K562 (cell line): ENCODE results near the gene R3HDM1. TPM values are rescaled to one million over a fixed set of nuclear protein-coding genes. Genes with fewer than 3 reads are reported as not detected.

Source experiments
- CREB3L1 ChIP-seq: fragments of 450-650 bp; IDR thresholded peaks from 2 replicates; pipeline ENCODE4 v1.6.1; 2014; ENCODE audit warnings: low read depth, mild to moderate bottlenecking, moderate library complexity, borderline replicate concordance
- EHMT2 ChIP-seq: fragments of 450-650 bp; IDR thresholded peaks from 2 replicates; pipeline ENCODE4 v1.6.1; 2018; ENCODE audit warnings: antibody characterized with exemption
- ELF2 ChIP-seq: fragments of 250-450 bp; sonication (Bioruptor Pico); IDR thresholded peaks from 2 replicates; pipeline ENCODE4 v1.5.0; 2021; ENCODE audit warnings: mild to moderate bottlenecking
- ELF4 ChIP-seq: fragments of 450-650 bp; formaldehyde crosslinking; IDR thresholded peaks from 2 replicates; pipeline ENCODE4 v1.4.0; 2022; ENCODE audit warnings: missing genetic modification characterization
- HDAC8 ChIP-seq: fragments of 450-650 bp; IDR thresholded peaks from 2 replicates; pipeline ENCODE4 v1.6.1; 2016; ENCODE audit warnings: mild to moderate bottlenecking, missing genetic modification characterization, moderate library complexity, missing compliant biosample characterization
- HOXB6 ChIP-seq: fragments of 250-450 bp; sonication (Bioruptor Pico); IDR thresholded peaks from 2 replicates; pipeline ENCODE4 v1.5.1; 2022; ENCODE audit warnings: mild to moderate bottlenecking, borderline replicate concordance
- MECOM ChIP-seq: fragments of 250-450 bp; sonication (Bioruptor Pico); IDR thresholded peaks from 2 replicates; pipeline ENCODE4 v1.8.0; 2022; ENCODE audit warnings: inconsistent platforms
- MITF ChIP-seq: IDR thresholded peaks from 2 replicates; pipeline ENCODE4 v1.6.1; 2014; ENCODE audit warnings: antibody characterized with exemption
- NR4A1 ChIP-seq, 2 experiments: fragments of 250-450 bp in 1 of 2; fragments of 450-650 bp in 1 of 2; sonication (Bioruptor Pico) in 1 of 2; IDR thresholded peaks; 2 replicates each; pipeline versions ENCODE4 v1.4.0 to v1.6.1; 2016 to 2020; ENCODE audit warnings: mild to moderate bottlenecking in 2 of 2, missing compliant biosample characterization in 1 of 2, missing genetic modification characterization in 1 of 2, moderate library complexity in 1 of 2
- RBM17 ChIP-seq: fragments of 200-400 bp; formaldehyde crosslinking; IDR thresholded peaks from 2 replicates; pipeline ENCODE4 v1.6.1; 2017; ENCODE audit warnings: low read depth, mild to moderate bottlenecking, low read length, borderline replicate concordance
- SIRT6 ChIP-seq: IDR thresholded peaks from one replicate; pipeline ENCODE4 v1.6.1; 2012; ENCODE audit warnings: low read depth, mild to moderate bottlenecking, control low read depth, inconsistent platforms, low read length, moderate library complexity
- SMC3 ChIP-seq: conservative IDR thresholded peaks from 2 replicates; pipeline ENCODE4 v1.6.1; 2011; ENCODE audit warnings: low read depth, low read length, improper control_type of control experiment; ENCODE audit not compliant: insufficient read depth
- TAF15 ChIP-seq: fragments of 200-400 bp; formaldehyde crosslinking; IDR thresholded peaks from 2 replicates; pipeline ENCODE4 v1.6.1; 2017; ENCODE audit warnings: mild to moderate bottlenecking, low read depth, low read length, moderate library complexity
- TARDBP ChIP-seq: fragments of 450-650 bp; IDR thresholded peaks from 2 replicates; pipeline ENCODE4 v1.6.1; 2016
- TBL1XR1 ChIP-seq, 2 experiments: IDR thresholded peaks; 2 replicates each; pipeline ENCODE4 v1.6.1; 2012; ENCODE audit warnings: improper control_type of control experiment in 2 of 2, low read length in 2 of 2, mild to moderate bottlenecking in 1 of 2
- ZC3H8 ChIP-seq: fragments of 450-650 bp; IDR thresholded peaks from 2 replicates; pipeline ENCODE4 v1.6.1; 2017
- ZNF384 ChIP-seq: IDR thresholded peaks from 2 replicates; pipeline ENCODE4 v1.6.1; 2012; ENCODE audit warnings: low read depth, low read length, improper control_type of control experiment
- ZNF740 ChIP-seq, 3 experiments: fragments of 200-800 bp in 1 of 3; sonication (Bioruptor generic) in 1 of 3; sonication (generic) in 1 of 3; formaldehyde crosslinking in 1 of 3; IDR thresholded peaks; 2 replicates each; pipeline versions ENCODE4 v1.6.1 to v1.8.0; 2016 to 2022; ENCODE audit warnings: mild to moderate bottlenecking in 2 of 3, missing compliant biosample characterization in 2 of 3, missing genetic modification characterization in 2 of 3, missing genetic modification reagents in 1 of 3
- ZNF79 ChIP-seq: fragments of 250-450 bp; sonication (Bioruptor Pico); IDR thresholded peaks from 2 replicates; pipeline ENCODE4 v1.4.0; 2020; ENCODE audit warnings: low read depth, mild to moderate bottlenecking, moderate library complexity
- polyA plus RNA-seq, 8 experiments: library from polyadenylated mRNA; depleted of rRNA in 4 of 8; stranded (reverse) in 5 of 8; unstranded in 3 of 8; fragments of >200 nt; fragmentation: Nextera tagmentation in 2 of 8; fragmentation: Illumina TruSeq in 1 of 8; extraction: Ambion mirVana in 2 of 8; extraction: Trizol in 1 of 8; gene quantifications; 2 replicates each; pipeline versions ENCODE4 v1.2.1 to v1.2.3, GENCODE V29; 2011 to 2014; ENCODE audit warnings: inconsistent platforms in 1 of 8, missing spikeins in 1 of 8
- total RNA-seq, 7 experiments: library from RNA; depleted of rRNA in 6 of 7; stranded (reverse); fragments of >200 nt in 6 of 7; fragmentation: Illumina TruSeq in 2 of 7; extraction: Trizol in 2 of 7; gene quantifications; 2 replicates each; pipeline versions ENCODE4 v1.2.1 to v1.2.3, GENCODE V29; 2011 to 2021; ENCODE audit warnings: low replicate concordance in 1 of 7
- TF ChIP-seq, protein P1 (sequence below): fragments of 250-450 bp; sonication (Bioruptor Pico); IDR thresholded peaks from 2 replicates; pipeline ENCODE4 v1.8.0; 2021; ENCODE audit warnings: mild to moderate bottlenecking, moderate library complexity
- TF ChIP-seq, protein P2 (sequence below): sonication (generic); formaldehyde crosslinking; IDR thresholded peaks from 2 replicates; pipeline ENCODE4 v1.8.1; 2022; ENCODE audit warnings: missing genetic modification reagents

R3HDM1 gene
- total and polyA plus RNA-seq, 9 of the 15 experiments (the other 6 are each of a cell fraction or from before 2014, with no cell fraction given) = 12.4 to 89.4 (median 31.0) TPM

GRCh38 chr2:135530313-135531230 lies 712 bp upstream of the R3HDM1 start, which contains the start of gene ZRANB3 (continued):
- TF ChIP-seq TAF15 = no peak
- no peak for TF ChIP-seq NR4A1 (CRISPR knock-in tag; IDR thresholded peaks at IDR 0.05)
- TF ChIP-seq NR4A1 (tag; IDR thresholded peaks at IDR 0.05) = no peak
- no peak for TF ChIP-seq ZC3H8
- peak; percentile 84; the same call in 1 of the 2 replicates for TF ChIP-seq CREB3L1
- TF ChIP-seq SIRT6 = no peak
- no peak for TF ChIP-seq ZNF740 (CRISPR knock-in tag; IDR thresholded peaks at IDR 0.05)
- TF ChIP-seq ZNF740 (tag; IDR thresholded peaks at IDR 0.05) = no peak
- no peak for TF ChIP-seq MITF
- TF ChIP-seq HOXB6 (CRISPR knock-in tag) = no peak
- TF ChIP-seq ZNF384 = no peak
- TF ChIP-seq TARDBP = no peak
- TF ChIP-seq, protein P1, sequence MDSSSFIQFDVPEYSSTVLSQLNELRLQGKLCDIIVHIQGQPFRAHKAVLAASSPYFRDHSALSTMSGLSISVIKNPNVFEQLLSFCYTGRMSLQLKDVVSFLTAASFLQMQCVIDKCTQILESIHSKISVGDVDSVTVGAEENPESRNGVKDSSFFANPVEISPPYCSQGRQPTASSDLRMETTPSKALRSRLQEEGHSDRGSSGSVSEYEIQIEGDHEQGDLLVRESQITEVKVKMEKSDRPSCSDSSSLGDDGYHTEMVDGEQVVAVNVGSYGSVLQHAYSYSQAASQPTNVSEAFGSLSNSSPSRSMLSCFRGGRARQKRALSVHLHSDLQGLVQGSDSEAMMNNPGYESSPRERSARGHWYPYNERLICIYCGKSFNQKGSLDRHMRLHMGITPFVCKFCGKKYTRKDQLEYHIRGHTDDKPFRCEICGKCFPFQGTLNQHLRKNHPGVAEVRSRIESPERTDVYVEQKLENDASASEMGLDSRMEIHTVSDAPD (CRISPR knock-in tag) = no peak
- no peak for TF ChIP-seq ELF4 (CRISPR knock-in tag)
- no peak for TF ChIP-seq EHMT2
- TF ChIP-seq MECOM (CRISPR knock-in tag) = no peak
- TF ChIP-seq SMC3 = no peak
- no peak for TF ChIP-seq HDAC8 (tag)
- TF ChIP-seq, protein P2, sequence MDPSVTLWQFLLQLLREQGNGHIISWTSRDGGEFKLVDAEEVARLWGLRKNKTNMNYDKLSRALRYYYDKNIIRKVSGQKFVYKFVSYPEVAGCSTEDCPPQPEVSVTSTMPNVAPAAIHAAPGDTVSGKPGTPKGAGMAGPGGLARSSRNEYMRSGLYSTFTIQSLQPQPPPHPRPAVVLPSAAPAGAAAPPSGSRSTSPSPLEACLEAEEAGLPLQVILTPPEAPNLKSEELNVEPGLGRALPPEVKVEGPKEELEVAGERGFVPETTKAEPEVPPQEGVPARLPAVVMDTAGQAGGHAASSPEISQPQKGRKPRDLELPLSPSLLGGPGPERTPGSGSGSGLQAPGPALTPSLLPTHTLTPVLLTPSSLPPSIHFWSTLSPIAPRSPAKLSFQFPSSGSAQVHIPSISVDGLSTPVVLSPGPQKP (CRISPR knock-in tag) = no peak
- TF ChIP-seq ZNF79 (CRISPR knock-in tag) = no peak
- TF ChIP-seq TBL1XR1 (IDR thresholded peaks at IDR 0.05; ENCODE audit: low read length in 2 of 2) = no peak; a peak in 1 of 4 replicates
- no peak for TF ChIP-seq RBM17
- TF ChIP-seq ELF2 (CRISPR knock-in tag) = no peak
